Osteocyte (in vitro differentiated cells): ENCODE data around the gene PDIA2. TPM values are rescaled to one million over a fixed set of nuclear protein-coding genes. Genes with fewer than 3 reads are reported as not detected.
"Not testable (repeated sequence)": the region's sequence is repeated elsewhere in the genome, so short reads cannot be mapped to it uniquely, and the experiment has no call there.

ENCODE experiments used
- DNase-seq: peaks from one replicate; pipeline ENCODE4 v3.0.0; 2021; ENCODE audit warnings: mixed read lengths; ENCODE audit not compliant: unreplicated experiment; ENCODE audit errors: extremely low spot score
- H3K27ac Mint-ChIP-seq: one replicate; pipeline ENCODE4 v1.8.0; 2021; ENCODE audit warnings: mild to moderate bottlenecking, mixed read lengths; ENCODE audit not compliant: unreplicated experiment
- H3K27me3 Mint-ChIP-seq: one replicate; pipeline ENCODE4 v1.8.0; 2021; ENCODE audit warnings: mixed read lengths; ENCODE audit not compliant: unreplicated experiment
- H3K36me3 Mint-ChIP-seq: one replicate; pipeline ENCODE4 v1.8.0; 2021; ENCODE audit warnings: mixed read lengths; ENCODE audit not compliant: unreplicated experiment
- H3K4me1 Mint-ChIP-seq: one replicate; pipeline ENCODE4 v1.8.0; 2021; ENCODE audit warnings: mixed read lengths; ENCODE audit not compliant: unreplicated experiment
- H3K4me3 Mint-ChIP-seq: one replicate; pipeline ENCODE4 v1.8.0; 2021; ENCODE audit warnings: mild to moderate bottlenecking, moderate library complexity, mixed read lengths; ENCODE audit not compliant: unreplicated experiment
- H3K9me3 Mint-ChIP-seq: one replicate; pipeline ENCODE4 v1.8.0; 2021; ENCODE audit warnings: mixed read lengths; ENCODE audit not compliant: unreplicated experiment
- total RNA-seq: library from RNA; stranded (reverse); gene quantifications from 2 replicates; pipeline ENCODE4 v1.2.1, GENCODE V29; 2021
- TF ChIP-seq, protein P1 (sequence below): fragments of 200-600 bp; sonication (generic); IDR thresholded peaks from 2 replicates; pipeline ENCODE4 v1.5.0; 2021; ENCODE audit warnings: antibody characterized with exemption, mild to moderate bottlenecking, moderate library complexity

PDIA2 gene
- total RNA-seq, 1 donor from 2014 or later = not detected

DNA sequence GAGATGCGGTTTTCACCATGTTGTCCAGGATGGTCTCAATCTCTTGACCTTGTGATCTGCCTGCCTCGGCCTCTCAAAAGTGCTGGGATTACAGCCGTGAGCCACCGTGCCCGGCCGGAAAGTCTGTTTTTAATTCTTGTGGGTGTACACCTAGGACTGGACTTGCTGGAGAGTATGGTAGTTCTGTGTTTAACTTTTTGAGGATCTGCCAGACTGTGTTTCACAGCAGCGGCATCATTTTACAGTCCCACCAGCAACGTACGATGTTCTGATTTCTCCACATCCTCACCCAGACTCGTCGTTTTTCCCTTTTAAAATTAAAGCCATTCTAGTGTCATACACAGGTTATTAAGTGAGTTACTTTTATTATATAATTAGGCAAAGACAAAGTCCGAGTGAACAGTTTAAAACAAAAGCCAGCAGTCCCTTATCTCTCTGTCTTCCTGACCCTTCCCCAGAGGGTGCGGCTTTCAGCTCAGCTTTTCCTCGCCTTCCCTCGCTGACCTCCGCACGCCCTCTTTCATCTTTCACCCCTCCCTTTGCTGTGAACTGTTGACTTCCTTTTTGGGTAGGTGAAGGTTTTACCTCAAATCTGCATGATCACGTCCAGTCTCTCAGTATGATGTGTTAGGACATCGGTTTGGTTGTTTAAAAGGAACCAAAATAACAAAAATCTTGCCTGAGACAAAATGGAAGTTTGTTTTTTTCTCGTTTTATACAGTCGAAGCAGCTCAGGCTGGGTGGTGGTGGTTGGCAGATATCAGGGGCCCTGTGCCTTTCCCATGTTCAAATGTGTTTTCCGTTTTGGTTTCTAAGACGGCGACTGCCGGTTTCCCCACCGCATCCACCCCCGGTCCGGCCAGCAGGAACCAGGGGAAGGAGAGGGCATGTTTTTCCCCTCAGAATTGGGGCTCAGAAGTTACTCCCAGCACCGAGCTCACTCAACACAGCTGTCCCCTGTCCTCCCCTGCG is 30.3 kb upstream of the PDIA2 start:
- Mint-ChIP-seq H3K27ac (no peak overlapping the region), H3K4me3 (no peak overlapping the region), H3K9me3 (no peaks in the 10 kb centered on the region), H3K36me3 (peaks cover 28% of the 10 kb centered on the region), H3K4me1 (no peaks in the 10 kb centered on the region), H3K27me3 (no peaks in the 10 kb centered on the region)
- TF ChIP-seq, protein P1, sequence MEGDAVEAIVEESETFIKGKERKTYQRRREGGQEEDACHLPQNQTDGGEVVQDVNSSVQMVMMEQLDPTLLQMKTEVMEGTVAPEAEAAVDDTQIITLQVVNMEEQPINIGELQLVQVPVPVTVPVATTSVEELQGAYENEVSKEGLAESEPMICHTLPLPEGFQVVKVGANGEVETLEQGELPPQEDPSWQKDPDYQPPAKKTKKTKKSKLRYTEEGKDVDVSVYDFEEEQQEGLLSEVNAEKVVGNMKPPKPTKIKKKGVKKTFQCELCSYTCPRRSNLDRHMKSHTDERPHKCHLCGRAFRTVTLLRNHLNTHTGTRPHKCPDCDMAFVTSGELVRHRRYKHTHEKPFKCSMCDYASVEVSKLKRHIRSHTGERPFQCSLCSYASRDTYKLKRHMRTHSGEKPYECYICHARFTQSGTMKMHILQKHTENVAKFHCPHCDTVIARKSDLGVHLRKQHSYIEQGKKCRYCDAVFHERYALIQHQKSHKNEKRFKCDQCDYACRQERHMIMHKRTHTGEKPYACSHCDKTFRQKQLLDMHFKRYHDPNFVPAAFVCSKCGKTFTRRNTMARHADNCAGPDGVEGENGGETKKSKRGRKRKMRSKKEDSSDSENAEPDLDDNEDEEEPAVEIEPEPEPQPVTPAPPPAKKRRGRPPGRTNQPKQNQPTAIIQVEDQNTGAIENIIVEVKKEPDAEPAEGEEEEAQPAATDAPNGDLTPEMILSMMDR = no peak
- DNase-seq = no peak

DNA sequence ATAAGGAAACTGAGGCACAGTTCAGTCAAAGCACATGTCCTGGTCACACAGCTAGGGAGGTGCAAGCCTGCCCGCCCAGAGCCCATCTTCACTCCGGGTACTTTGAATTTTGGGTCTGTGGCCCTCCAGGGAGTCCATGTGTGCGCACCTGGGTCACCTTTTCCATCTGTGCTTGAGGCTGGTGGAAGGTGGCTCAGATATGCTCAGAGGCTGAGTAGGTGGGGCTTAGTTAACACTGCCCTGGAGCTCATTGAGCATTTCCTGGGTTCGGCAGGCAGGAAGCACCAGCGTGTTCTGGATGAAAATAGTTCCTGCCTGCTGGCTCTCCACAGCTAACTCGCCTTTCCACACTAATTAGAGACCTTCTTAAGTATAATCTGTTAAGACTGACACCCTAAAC is 29.1 kb upstream of the PDIA2 start:
- peaks cover 28% of the 10 kb centered on the region for H3K36me3 Mint-ChIP-seq
- no peak overlapping the region for H3K27ac Mint-ChIP-seq
- TF ChIP-seq, protein P1 = no peak
- H3K9me3 Mint-ChIP-seq = no peaks in the 10 kb centered on the region
- H3K27me3 Mint-ChIP-seq = no peaks in the 10 kb centered on the region
- DNase-seq = no peak
- no peak overlapping the region for H3K4me3 Mint-ChIP-seq
- H3K4me1 Mint-ChIP-seq = no peaks in the 10 kb centered on the region

DNA sequence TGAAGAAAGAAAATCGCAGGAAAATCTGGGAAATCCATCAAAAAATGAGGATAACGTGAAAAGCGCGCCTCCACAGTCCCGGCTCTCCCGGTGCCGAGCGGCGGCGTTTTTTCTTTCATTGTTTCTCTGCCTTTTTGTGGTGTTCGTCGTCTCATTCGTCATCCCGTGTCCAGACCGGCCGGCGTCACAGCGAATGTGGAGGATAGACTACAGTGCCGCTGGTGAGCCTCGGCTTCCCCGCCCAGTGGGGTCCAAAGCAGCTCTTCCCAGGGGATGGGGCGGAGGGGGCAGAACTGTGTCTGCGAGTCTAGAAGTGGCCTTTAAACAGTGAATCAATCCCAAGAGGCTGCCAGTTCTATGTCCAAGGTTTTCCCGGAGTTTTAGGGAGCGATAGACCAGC is 28.5 kb upstream of the PDIA2 start:
- TF ChIP-seq, protein P1 = no peak
- Mint-ChIP-seq H3K27ac (no peak overlapping the region), H3K4me1 (no peaks in the 10 kb centered on the region), H3K36me3 (peaks cover 34% of the 10 kb centered on the region), H3K27me3 (no peaks in the 10 kb centered on the region), H3K4me3 (no peak overlapping the region), H3K9me3 (no peaks in the 10 kb centered on the region)
- DNase-seq = no peak

DNA sequence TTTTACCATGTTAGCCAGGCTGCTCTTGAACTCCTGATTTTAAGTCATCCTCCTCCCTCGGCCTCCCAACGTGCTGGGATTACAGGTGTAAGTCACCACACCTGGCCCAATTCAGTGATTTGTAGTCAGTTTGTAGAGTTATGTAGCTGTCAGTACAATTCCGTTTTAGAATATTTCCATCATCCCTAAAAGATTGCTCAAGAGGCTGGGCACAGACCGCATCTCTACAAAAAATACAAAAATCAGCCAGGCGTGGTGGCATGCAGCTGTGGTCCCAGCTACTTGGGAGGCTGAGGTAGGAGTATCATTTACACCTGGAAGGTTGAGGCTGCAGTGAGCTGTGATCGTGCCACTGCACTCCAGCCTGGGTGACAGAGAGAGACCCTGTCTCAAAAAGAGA is 27.8 kb upstream of the PDIA2 start:
- Mint-ChIP-seq H3K9me3 (no peaks in the 10 kb centered on the region), H3K4me1 (no peaks in the 10 kb centered on the region), H3K36me3 (peaks cover 35% of the 10 kb centered on the region), H3K27me3 (no peaks in the 10 kb centered on the region), H3K27ac (no peak overlapping the region), H3K4me3 (no peak overlapping the region)
- no peak for DNase-seq
- TF ChIP-seq, protein P1 = no peak

DNA sequence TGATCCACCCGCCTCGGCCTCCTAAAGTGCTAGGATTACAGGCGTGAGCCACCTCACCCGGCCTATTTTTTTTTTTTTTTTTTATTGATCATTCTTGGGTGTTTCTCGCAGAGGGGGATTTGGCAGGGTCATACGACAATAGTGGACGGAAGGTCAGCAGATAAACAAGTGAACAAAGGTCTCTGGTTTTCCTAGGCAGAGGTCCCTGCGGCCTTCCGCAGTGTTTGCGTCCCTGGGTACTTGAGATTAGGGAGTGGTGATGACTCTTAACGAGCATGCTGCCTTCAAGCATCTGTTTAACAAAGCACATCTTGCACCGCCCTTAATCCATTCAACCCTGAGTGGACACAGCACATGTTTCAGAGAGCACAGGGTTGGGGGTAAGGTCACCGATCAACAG is 24.9 kb upstream of the PDIA2 start:
- not testable (repeated sequence) for H3K27ac Mint-ChIP-seq, H3K27me3 Mint-ChIP-seq, H3K4me3 Mint-ChIP-seq, DNase-seq, H3K9me3 Mint-ChIP-seq, H3K4me1 Mint-ChIP-seq
- H3K36me3 Mint-ChIP-seq = peaks cover 35% of the 10 kb centered on the region
